ENCODE data around the gene TMEM242.
"Not testable (repeated sequence)": the region's sequence is repeated elsewhere in the genome, so short reads cannot be mapped to it uniquely, and the experiment has no call there.

TMEM242 gene

DNA sequence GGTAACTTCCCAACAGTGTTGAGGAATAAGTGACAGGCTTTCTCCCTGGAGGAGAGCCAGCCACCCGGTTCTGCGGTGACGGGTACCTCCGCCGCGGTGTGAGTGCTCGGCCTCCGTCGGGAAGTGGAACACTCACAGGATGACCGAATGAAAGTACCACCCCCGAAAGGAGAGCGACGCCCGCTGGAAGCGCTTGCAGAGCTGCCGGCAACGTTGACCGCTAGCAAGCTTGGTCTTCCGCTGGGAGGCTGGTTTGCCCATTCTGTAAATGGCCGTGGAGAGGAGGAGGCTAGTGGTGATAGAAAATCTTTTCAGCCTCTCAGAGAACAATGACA, 614 bp upstream of the TMEM242 start:
- DNase-seq (ENCODE audit: low spot score): peak; percentile 88

DNA sequence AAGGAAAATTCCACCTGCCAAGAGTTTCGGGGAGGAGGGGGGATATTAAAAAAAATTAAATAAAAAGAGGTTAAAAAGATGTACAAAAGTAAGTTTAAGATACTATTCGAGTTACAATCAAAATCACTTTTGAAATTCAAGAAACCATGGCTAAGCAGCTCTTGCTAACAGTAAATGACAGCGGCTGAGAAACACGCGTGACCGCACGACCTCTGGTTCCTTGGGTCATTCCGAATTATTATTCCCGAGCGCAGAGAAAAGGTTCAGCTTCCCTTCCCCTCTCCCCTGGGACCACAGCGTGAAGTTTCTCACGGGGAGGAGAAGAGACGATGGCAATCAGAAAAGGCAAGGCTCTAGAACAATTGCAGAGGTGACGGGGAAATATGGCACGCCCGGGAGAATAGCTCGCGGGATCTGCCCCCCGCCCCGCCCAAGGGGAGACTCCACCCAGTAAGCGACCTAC, 496 bp downstream of the TMEM242 start:
- DNase-seq (ENCODE audit: low spot score): no peak

DNA sequence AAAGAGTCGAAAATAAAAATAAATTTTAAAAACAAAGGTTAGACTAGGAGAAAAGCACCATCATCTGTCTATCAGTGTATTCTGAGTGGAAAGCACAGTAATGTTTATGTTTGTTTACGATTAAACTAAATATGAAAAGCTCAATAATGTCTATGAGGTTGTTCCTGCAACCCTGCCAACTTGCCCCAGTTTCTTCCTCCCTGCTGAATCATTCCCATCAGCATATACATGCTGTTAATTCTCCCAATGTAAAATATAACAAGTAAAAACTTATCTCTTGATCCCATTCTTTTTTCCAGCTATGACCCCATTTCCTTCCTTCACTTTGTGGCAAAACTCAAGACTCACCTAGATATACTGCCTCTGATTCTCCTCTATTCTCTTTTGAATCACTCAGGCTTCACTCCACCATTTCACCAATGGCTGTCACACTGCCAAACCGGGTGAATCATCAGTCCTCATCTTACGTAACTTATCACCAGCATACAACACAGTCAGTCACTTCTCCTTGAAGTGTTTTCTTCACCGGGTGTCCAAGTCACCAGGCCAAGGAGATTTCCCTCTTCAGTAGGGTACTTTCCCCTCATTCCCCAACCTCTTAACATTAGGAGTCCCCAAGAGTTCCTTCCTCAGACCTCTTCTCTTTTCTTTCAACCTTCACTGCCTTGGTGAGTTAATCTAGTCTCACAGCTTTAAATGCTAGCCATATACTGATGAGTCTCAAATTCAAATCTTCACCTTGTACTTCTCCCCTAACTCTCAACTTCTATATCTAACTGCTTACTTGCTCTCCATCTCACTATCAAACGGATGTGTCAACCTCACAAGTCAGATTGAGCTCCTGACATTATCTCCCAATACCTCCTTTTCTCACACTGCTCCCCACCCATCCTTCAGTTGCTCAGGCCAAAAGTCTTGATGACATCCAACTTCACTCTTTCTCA, 6.2 kb downstream of the TMEM242 start:
- no peak for DNase-seq (ENCODE audit: low spot score)

DNA sequence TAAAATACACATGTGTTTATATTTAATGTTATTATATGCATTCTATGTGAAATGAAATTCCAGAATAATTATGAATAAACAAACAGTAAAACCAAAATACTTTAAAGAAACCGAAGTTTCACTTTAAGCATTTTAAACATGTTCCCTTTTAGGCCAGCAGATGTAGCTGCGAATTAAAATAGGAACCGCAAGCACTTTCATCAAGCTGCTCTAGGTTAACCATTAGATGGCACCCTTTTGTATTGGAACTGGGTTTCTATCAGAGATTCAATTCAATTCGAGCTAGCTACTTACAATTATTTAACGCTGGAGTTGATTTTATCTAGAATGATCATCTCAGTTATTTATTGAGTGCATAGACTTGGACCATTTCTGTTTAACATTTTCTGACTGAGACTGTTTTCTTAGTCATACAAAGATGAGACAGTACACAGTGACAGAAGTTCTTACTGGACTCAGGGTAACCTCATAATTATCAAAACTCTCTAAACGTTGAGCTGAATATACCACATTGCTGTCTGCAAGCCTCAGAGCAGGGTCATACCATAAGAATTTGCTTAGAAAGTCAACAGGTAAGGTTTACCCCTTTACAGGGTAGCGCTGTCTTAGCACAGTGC, 8.5 kb downstream of the TMEM242 start:
- DNase-seq (ENCODE audit: low spot score): no peak

DNA sequence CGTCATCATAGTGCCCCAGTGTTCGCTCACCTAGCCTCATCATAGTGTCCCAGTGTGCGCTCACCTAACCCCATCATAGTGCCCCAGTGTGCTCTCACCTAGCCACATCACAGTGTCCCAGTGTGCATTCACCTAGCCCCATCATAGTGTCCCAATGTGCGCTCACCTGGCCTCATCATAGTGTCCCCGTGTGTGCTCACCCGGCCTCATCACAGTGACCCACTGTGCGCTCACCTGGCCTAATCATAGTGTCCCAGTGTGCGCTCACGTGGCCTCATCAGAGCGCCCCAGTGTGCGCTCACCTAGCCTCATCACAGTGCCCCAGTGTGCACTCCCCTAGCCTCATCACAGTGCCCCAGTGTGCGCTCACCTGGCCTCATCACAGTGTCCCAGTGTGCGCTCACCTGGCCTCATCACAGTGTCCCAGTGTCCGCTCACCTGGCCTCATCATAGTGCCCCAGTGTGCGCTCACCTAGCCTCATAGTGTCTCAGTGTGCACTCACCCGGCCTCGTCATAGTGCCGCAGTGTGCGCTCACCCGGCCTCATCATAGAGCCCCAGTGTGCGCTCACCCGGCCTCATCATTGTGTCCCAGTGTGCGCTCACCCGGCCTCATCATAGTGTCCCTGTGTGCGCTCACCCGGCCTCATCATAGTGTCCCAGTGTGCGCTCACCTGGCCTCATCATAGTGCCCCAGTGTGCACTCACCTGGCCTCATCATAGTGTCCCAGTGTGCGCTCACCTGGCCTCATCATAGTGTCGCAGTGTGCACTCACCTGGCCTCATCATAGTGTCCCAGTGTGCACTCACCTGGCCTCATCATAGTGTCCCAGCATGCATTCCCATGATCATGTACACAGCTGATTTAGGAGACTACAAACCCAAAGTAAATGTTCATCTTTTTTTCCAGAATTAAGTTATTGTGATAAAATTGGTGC, 9.5 kb downstream of the TMEM242 start:
- DNase-seq (ENCODE audit: low spot score): no peak

DNA sequence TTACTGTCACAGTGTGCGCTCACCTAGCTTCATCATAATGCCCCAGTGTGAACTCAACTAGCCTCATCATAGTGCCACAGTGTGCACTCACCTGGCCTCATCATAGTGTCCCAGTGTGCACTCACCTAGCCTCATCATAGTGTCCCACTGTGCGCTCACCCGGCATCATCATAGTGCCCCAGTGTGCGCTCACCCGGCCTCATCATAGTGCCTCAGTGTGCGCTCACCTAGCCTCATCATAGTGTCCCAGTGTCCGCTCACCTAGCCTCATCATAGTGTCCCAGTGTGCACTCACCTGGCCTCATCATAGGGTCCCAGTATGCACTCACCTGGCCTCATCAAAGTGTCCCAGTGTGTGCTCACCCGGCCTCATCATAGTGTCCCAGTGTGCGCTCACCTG, 10.6 kb downstream of the TMEM242 start:
- peak; percentile 78 for DNase-seq (ENCODE audit: low spot score)

DNA sequence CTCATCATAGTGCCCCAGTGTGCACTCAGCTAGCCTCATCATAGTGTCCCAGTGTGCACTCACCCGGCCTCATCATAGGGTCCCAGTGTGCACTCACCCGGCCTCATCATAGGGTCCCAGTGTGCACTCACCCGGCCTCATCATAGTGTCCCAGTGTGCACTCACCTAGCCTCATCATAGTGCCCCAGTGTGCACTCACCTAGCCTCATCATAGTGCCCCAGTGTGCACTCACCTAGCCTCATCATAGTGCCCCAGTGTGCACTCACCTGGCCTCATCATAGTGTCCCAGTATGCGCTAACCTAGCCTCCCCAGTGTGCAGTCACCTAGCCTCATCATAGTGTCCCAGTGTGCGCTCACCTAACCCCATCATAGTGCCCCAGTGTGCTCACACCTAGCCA, 12.6 kb downstream of the TMEM242 start:
- DNase-seq (ENCODE audit: low spot score): not testable (repeated sequence)

DNA sequence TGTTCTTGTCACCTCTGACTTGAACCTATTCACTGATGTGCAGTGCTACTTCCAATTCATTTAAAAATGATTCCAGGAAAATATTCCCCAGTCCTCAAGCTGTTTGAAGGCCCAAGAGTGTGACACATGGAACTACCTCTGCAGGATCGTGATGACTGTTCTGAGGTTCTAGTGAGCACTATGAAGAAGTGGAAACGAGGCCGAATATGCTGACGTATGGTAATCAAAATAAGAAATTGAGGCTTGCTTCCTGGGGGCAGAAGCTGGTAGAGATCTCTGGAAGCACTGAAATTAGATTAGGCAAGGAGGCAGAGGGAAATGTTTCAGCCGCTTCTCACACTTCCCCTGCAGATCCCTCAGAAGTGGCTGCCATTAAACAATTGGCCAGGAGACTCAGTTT, 15.7 kb downstream of the TMEM242 start:
- no peak for DNase-seq (ENCODE audit: low spot score)

DNA sequence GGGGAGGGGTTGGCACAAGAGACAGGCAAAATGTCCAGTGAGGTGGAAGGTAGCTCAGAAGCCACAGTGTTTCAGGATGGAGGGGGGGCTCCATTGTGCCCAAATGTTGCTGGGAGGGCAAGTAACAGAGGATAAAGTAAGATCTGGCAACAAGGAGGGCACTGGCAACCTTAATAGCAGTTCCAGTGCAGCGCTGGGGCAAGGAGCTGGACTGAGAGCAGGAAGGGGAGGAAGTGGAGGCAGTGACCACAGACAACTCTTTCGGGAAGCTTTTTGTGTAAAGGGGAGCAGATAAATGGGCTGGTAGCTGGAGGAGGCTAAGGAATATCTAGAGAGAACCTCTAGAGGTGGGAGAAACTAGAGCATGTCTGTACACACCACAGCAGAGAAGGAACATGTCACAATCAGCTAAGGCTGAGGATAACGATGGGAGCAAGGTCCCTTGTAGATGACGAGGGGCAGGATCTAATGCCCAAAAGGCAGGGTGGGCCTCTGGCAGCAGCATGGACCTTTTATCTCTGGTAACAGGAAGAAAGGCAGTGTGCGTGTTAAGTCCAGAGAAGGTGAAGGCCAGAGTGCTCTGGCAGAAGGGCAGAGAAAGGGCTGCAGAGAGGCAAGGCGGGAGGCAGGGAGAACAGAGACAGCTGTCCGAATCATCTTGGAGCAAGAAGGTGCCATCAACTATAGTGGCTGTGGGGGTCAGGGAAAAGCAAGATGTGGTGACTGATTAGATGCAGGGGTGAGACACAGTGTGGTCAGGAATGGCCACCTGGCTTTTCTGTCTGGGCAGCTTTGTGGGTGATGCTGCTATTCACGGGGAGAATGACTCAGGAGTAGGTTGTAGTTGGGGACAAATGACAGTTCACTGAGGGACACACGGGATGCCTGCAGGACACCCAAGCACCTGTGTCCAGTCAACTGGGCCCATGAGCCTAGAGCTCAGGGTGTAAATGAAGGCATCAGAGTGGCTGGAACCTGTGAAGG, 17.4 kb downstream of the TMEM242 start:
- no peak for DNase-seq (ENCODE audit: low spot score)

DNA sequence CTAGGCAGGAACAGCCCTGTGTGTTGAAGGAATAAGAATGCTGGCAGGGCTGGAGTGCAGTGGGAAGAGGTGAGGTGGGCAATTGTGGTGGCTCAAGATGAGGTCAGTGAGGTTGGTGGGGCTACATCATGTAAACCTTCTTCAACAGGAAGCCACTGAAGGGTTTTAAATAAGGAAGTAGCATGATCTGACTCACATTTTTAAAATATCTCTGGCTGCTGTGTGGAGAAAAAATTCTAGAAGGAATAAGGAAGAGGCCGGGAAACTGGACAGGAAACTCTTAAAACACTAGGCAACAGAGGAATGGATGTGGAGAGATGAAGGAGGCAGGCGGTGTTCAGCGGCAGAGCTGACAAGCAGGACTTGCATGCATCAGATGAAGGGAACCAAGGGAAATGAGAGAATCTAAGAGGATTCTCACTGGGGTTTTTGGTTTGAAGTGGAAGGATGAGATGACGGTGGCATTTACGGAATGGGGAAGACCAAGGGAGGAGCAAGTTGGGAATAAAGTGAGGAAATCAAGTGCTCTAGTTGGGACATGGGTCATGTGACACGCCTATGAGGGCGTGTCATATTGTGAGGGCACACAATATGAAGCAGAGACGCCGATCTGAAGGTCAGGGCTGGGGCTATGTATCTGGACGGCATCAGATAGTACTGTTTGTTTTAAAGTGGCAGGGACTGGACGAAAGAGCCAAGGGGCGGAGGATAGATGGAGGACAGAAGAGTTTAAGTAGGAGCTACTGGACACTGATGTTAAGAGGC, 18.2 kb downstream of the TMEM242 start:
- no peak for DNase-seq (ENCODE audit: low spot score)

DNA sequence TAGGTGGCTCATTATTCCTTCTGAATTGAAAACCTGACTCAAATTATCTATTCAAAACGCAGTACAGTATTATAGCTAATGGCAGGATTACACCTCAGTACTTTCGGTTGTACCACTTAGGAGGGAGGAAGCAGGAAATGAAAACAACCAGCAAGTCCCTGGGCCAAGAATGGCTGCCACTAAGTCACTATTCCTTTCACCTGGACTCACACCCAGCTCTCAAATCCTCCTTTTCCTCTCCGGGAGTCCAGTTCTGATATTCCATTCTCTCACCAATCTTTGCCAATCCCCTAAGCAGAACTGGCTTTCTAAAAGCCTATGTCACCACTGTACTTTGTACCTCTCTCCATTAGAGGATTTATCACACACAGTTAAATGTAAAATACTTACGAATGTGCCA, 20.6 kb downstream of the TMEM242 start:
- no peak for DNase-seq (ENCODE audit: low spot score)

DNA sequence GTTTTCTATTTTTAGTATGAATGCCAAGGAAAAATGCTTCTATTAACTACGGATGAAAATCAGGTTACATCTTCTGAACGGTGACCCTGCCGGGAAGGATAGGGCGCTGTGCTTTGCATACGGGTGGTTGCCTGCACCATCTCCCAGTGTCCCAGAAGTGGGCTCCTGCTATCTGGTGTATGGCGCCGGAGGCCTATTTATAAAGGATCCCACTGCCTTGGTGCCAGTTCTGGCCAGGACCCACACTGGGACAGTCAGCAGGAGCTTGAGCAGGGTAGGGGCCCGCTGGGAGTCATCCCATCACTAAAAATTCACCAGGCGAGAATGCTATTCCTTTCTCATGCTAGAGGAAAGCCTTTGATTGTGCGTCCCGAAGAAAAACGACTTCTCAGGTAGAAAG, 22.9 kb downstream of the TMEM242 start:
- no peak for DNase-seq (ENCODE audit: low spot score)

DNA sequence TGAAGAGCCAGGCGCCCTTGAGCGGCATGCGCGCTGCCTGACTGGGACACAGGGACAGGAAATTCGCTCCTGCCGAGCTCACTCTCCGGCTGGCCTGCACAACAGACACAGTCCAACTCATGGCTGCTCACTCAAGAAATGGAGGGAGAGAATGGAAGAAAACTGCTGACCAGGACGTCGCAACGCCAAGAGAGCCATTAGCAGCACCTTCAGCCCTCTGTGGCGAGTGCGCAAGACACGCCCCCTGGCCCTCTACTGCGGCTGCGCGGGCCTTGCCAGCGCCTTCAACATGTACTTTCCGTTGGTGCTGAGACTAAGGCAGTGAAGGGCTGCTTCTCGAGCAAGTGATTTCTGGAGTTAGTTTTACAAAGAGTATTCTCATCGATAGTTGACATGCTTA, 23.3 kb downstream of the TMEM242 start:
- no peak for DNase-seq (ENCODE audit: low spot score)

DNA sequence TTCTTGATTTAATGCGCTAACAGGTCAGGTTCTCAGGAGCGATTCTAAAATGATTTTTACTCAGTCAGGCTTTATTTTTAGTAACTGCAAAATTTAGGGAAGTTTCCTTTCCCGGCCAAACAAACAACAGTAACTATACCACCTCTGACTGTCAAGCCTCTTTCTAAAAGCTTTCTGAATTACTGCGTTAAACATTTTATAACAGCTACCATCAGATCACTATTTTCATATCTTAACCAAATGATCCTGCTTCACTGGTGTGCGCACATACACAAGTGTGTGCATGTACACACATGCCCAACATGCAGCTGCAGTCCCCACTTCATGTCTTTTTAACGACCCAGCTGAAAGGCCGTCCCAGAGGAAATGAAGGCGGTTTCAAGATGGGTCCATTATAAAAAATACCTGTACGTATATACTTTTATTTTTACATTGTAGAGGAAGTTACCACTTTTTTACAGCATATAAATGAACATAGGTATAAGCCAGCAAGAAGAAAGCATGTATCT, 25.0 kb downstream of the TMEM242 start:
- DNase-seq (ENCODE audit: low spot score): no peak

DNA sequence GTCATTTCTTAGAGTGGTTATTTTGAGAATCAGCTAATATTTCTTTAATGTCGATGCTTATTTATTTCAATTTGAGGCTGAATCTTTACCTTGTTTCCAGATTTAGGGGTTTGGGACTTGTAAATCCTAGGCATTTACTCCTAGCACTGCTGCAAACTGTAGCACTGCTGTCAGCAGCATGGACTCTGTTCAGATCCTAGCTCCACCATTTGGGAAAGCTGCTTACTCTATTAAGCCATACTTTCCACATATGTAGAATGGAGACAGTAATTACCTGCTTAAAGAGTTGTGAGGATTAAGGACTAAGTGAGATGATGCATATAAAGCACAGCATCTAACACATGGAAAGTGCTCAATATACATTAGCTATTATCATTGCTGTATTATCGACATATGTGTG, 28.7 kb downstream of the TMEM242 start:
- no peak for DNase-seq (ENCODE audit: low spot score)

DNA sequence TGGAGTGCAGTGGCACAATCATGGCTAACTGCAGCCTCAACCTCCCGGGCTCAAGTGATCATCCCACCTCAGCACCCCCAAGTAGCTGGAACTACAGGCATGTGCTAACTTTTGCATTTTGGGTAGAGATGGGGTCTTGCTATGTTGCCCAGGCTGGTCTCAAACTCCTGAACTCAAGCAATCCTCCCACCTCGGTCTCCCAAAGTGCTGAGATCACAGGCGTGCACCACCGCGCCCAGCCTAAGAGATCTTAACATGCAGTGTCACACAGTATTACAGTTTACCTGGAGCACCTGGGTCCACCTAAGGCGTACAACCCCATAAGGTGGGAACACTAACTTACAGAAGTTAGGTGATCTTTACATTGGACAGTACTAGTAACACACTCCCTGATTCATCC, 29.5 kb downstream of the TMEM242 start:
- DNase-seq (ENCODE audit: low spot score): no peak

DNA sequence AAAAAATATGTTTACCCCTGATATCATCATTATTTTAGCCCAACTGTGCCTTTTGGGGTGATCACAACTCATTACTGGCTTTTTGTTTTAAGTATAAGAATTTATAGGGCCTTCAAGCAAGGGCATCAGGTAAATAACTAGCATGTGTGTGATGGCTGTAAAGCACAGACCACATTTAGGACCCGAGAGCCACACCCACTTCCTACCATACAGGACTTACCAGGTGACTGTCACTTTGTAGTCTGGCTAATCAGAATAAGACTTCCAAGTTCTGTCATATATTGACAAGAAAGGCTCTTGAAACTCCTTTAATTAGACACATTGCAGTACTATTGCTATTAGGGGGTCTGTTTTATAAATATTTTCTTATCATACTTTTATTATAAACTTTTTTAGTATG, 31.1 kb downstream of the TMEM242 start:
- DNase-seq (ENCODE audit: low spot score): no peak

DNA sequence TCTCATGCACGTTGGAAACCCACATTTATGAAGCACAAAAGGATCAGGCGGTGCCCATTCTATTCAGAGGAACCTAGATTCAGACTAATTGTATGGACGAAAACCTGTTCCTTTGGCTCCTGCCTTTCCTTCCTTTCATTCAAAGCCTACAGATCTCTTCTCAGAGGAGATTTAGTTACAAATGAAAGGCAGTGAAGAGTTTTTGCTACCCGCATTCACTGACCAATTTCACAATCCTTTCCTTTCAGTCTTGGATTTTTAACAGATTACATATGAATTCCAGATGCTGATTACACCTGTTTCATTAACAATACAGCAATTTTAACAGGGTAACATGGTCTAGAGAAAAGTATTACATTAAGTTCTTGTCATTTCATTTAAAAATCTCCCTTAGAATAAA, 32.0 kb downstream of the TMEM242 start:
- no peak for DNase-seq (ENCODE audit: low spot score)

DNA sequence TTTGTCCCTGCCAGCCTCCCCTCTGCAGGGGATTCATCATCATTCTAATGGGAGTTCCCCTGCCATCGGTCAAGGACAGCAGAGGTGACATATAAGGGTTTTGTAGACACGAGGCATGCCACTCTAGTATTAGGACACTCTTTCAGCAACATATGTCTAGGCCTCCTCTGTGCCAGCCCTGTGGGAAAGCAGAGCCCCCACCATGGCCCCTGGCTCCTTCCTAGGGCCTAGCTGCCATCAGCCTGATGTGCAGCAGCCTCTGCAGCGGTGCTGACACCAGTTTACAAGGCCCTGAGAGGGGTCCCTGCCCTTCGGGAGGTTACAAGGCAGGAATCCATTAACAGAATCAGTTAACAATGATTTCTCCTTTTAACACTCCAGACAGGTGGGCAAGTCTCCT, 32.5 kb downstream of the TMEM242 start:
- DNase-seq (ENCODE audit: low spot score): no peak

DNA sequence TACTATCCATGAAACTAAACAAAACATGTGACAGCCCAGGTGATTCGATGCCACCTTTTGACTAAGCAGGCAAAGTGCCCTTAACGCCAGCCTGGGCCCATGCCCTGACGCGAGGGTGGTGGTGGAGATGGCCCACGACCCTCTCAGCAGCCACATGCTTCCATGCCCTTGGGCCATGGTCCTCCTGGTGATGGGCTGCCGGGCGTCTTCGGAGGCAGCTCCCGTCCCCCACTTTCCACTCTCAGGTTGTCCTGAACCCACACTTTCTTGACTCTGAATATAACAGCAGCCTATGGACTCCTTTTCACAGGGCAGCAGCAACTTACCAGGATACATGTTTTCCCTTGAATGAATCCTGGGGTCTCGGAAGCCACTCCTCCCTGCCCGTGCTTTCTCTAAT, 33.6 kb downstream of the TMEM242 start:
- no peak for DNase-seq (ENCODE audit: low spot score)

All from left forelimb (tissue), 1 donor.